Activated naive CD4-positive, alpha-beta T cell treated with anti-CD3 and anti-CD28 coated beads, Interleukin-2, amount 50 U/mL, for 72 hours (primary cell): ENCODE data around the gene LRP1B. TPM values are rescaled to one million over a fixed set of nuclear protein-coding genes. Genes with fewer than 3 reads are reported as not detected.

ENCODE experiments used
- ATAC-seq, 2 donors: fragments of 150-1000 bp; cut with Tn5 transposase; 2 replicates each; pipeline ENCODE4 v1.10.0; 2021; ENCODE audit warnings: mild to moderate bottlenecking in 2 of 2, moderate library complexity in 2 of 2
- DNase-seq, 2 donors: peaks; one replicate each; pipeline ENCODE4 v3.0.0; 2021 to 2022; ENCODE audit warnings: low spot score in 2 of 2
- H3K27ac Mint-ChIP-seq, 2 donors: one replicate each; pipeline ENCODE4 v1.8.0; 2022; ENCODE audit warnings: mild to moderate bottlenecking in 2 of 2, mixed read lengths in 2 of 2
- H3K36me3 Mint-ChIP-seq, 2 donors: one replicate each; pipeline ENCODE4 v1.8.0; 2022; ENCODE audit warnings: mixed read lengths in 2 of 2
- H3K9me3 Mint-ChIP-seq, 2 donors: one replicate each; pipeline ENCODE4 v1.8.0; 2022; ENCODE audit warnings: mixed read lengths in 2 of 2
- total RNA-seq, 2 donors: library from RNA; stranded (reverse); gene quantifications; one replicate each; pipeline ENCODE4 v1.2.3, GENCODE V29; 2022

Gene LRP1B
- total RNA-seq, 2 donors from 2014 or later = not detected

DNA sequence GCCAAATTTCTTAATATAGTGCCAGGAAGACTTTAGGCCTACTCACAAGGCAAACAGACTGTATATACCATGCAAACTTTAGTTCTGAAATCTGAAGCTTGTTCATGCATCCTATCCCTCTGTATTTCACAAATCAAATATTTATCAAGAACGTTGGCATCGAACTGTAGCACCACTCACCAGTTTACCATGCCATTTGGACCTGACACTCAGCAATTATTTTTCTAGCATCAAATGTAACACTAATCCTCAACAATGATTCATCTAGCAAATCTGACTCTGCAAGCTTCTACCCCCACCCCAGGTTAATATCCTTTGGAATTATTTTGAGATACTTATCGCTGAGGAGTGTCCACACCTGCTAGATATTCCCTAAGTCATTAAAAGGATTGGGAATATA, 1506.6 kb downstream of the LRP1B start:
- H3K27ac Mint-ChIP-seq = no peak overlapping the region
- ATAC-seq (no peak), DNase-seq (no peak)
- peaks cover 23 to 27% of the 10 kb centered on the region in 2 donors for H3K9me3 Mint-ChIP-seq
- H3K36me3 Mint-ChIP-seq = peaks cover 0 to 5% of the 10 kb centered on the region in 2 donors

DNA sequence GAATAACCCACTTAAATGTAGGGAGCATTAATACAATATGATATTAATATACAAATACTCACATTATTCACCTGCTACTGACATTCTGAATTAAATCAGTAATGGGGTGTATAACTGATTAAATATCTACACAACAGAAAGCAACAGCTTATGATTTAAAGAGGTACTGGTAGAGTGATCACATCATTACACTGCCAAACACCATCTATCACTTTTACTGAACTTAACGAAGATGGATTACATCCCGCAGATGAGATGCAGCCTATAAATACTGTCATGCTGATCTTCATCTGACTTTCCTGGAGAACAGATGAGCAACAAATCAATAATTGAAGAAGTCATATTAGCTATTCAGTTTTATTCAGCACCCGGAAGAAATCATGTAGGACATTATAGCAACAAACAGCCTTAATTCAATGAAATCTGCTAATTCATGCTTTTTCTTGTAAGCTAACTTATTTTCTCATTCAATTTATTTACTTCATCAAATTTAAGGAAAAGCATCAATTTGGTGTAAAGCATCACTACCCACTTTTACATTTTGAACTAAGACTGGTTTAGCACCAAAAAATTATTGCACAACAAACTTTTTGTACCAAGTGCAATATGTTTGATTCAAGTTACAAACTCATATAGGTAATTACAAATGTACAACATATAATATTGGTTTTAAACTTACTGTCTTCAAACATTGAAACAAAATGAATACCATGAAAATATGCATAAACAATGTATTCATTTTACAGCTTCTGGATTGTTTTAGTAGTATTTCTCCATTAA, 1509.0 kb downstream of the LRP1B start:
- Mint-ChIP-seq H3K36me3 (no peaks in the 10 kb centered on the region), H3K9me3 (peaks cover 14 to 22% of the 10 kb centered on the region in 2 donors), H3K27ac (no peak overlapping the region)
- DNase-seq (no peak), ATAC-seq (no peak)

- Mint-ChIP-seq H3K9me3 (peaks cover 0 to 6% of the 10 kb centered on the region in 2 donors), H3K27ac (no peak overlapping the region), H3K36me3 (no peaks in the 10 kb centered on the region)
- no peak for ATAC-seq
- DNase-seq = no peak
These were observed 1526.0 kb downstream of the LRP1B start for GRCh38 chr2:140604788-140605187.

GRCh38 chr2:140604096-140604495, 1526.7 kb downstream of the LRP1B start:
- no peak for ATAC-seq
- no peaks in the 10 kb centered on the region for H3K9me3 Mint-ChIP-seq
- no peak overlapping the region for H3K27ac Mint-ChIP-seq
- no peaks in the 10 kb centered on the region for H3K36me3 Mint-ChIP-seq
- no peak for DNase-seq

- no peak for DNase-seq
- Mint-ChIP-seq H3K27ac (no peak overlapping the region), H3K9me3 (no peaks in the 10 kb centered on the region)
These were observed 1527.4 kb downstream of the LRP1B start for GRCh38 chr2:140603416-140603815.

DNA sequence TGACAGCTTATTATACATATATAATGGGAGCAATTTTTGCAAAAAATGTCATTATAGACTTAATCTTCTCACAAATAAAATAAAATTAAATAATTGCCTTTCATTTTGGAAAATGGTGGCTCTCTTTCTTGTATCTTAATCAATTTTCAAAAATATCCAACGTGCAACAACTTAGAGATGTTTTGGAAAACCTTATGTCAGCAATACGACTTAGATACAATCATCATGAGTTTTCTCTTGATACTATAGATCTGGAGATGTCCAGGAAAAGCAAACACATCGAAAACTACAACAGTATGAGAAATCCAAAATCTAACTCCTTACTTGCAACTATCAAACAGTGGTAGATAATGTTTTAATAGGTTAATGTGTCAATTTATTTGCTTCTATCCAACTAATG, 1529.0 kb downstream of the LRP1B start:
- H3K9me3 Mint-ChIP-seq = peaks cover 0 to 3% of the 10 kb centered on the region in 2 donors
- H3K27ac Mint-ChIP-seq = no peak overlapping the region

More at GRCh38 chr2:140603416-140603815, 1527.4 kb downstream of the LRP1B start:
- no peak for ATAC-seq
- H3K36me3 Mint-ChIP-seq = no peaks in the 10 kb centered on the region

GRCh38 chr2:140601342-140601741, 1529.5 kb downstream of the LRP1B start:
- DNase-seq (no peak), ATAC-seq (no peak)
- Mint-ChIP-seq H3K36me3 (no peaks in the 10 kb centered on the region), H3K27ac (no peak overlapping the region), H3K9me3 (peaks cover 2 to 4% of the 10 kb centered on the region in 2 donors)

More for the DNA sequence above, 1529.0 kb downstream of the LRP1B start:
- ATAC-seq = no peak
- DNase-seq = no peak
- no peaks in the 10 kb centered on the region for H3K36me3 Mint-ChIP-seq

DNA sequence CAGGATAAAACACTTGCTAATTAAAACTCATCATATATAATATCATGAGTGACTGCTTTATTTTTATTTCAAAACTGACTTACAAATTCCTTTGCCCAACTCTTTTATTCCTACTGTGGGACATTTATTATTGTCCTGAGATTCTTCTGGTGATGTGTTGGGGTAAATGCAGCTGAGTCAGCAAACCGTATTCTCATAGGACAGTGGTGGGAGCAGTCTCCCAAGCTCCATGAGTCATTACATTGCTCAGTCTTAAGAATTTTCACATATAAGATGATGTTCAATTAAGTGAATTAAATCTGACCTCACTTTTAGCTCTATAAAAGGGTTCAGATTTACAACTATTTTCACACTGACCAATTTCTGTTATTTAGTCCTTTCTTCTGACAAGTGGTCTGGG, 1530.7 kb downstream of the LRP1B start:
- ATAC-seq (no peak), DNase-seq (no peak)
- Mint-ChIP-seq H3K9me3 (peaks cover 6 to 8% of the 10 kb centered on the region in 2 donors), H3K27ac (no peak overlapping the region), H3K36me3 (no peaks in the 10 kb centered on the region)

DNA sequence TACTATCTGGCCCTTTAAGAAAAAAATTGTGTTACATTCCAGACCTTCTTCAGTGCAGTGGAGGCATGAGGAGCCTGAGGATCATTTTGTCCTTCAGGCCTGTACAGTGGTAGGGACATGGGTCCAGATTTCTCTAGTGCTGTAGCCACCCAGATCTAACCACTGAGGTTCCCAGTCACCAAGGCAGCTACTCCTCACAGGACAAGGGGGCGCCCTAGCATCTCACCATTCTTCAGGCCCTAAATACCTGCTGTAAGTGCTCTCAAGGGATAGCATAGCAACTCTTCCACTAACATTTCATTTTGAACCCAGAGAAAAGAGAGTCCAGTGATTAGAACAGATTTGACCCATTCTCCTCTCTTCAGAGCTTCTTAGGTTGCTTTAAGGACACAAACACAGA, 1533.0 kb downstream of the LRP1B start:
- no peak overlapping the region for H3K27ac Mint-ChIP-seq
- peaks cover 6 to 12% of the 10 kb centered on the region in 2 donors for H3K9me3 Mint-ChIP-seq
- ATAC-seq (no peak), DNase-seq (no peak)
- no peaks in the 10 kb centered on the region for H3K36me3 Mint-ChIP-seq

DNA sequence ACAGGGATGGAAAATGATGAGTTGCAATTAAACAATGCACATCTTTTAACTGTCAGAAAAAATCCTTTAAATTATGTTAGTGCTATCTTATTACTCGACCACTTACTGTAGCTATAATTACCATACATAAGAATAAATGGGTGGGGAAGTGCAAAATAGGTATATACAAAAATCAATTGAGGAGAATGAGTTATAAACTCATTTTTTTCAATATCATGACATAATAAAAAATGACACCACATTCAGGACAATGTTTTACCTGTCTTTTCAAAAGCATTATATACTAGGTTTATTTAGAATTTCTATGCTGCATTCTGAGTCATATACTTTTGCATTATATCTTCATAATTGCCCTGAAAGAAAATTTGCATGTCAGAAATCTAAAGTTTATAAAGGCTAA, 1533.6 kb downstream of the LRP1B start:
- DNase-seq (no peak), ATAC-seq (no peak)
- Mint-ChIP-seq H3K9me3 (peaks cover 6 to 12% of the 10 kb centered on the region in 2 donors), H3K36me3 (no peaks in the 10 kb centered on the region), H3K27ac (no peak overlapping the region)

- ATAC-seq (no peak), DNase-seq (no peak)
- H3K27ac Mint-ChIP-seq = no peak overlapping the region
- no peaks in the 10 kb centered on the region for H3K36me3 Mint-ChIP-seq
- peaks cover 6 to 12% of the 10 kb centered on the region in 2 donors for H3K9me3 Mint-ChIP-seq
These were observed 1534.4 kb downstream of the LRP1B start for GRCh38 chr2:140596447-140596846.

DNA sequence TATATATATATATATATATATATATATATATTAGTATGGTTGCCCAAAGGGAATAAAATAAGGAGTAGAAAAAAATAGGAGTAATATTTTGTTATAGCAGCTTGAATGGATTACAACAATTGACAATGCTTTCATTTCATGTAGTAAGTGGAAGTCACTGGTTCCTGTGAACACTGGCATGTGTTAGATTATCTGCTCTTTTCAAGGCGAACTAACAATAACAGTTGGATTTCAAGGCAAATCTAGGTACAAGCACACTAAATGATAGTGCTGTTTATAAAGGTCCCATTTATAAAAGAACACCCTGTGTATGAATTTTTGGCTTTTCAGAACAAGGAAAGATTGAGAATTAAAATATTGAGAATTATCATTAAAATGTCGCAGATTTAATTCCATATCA, 1535.7 kb downstream of the LRP1B start:
- H3K36me3 Mint-ChIP-seq = no peaks in the 10 kb centered on the region
- H3K9me3 Mint-ChIP-seq = peaks cover 6 to 12% of the 10 kb centered on the region in 2 donors
- no peak for ATAC-seq
- no peak overlapping the region for H3K27ac Mint-ChIP-seq
- no peak for DNase-seq

GRCh38 chr2:140593132-140593531, 1537.7 kb downstream of the LRP1B start:
- no peaks in the 10 kb centered on the region for H3K36me3 Mint-ChIP-seq
- H3K9me3 Mint-ChIP-seq = peaks cover 6 to 12% of the 10 kb centered on the region in 2 donors
- no peak for ATAC-seq
- no peak overlapping the region for H3K27ac Mint-ChIP-seq
- no peak for DNase-seq

DNA sequence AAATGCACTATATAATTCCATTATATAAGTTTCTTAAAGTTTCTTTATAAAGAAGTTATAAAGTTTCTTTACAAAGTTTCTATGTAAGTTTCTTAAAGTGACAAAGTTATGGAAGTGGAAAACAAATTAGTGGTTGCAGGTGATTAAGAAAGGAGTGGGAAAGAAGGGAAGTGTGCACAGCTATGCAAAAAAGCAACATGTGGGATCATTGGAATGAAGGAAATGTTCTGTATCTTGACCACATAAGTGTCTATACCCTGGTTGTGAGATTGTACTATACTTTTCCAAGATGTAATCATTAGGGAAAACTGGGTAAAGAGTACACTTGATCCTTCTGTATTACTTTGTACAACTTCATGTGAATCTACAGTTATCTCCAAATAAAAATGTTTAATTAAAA, 1541.1 kb downstream of the LRP1B start:
- no peak overlapping the region for H3K27ac Mint-ChIP-seq
- DNase-seq (no peak), ATAC-seq (no peak)
- no peaks in the 10 kb centered on the region for H3K36me3 Mint-ChIP-seq
- H3K9me3 Mint-ChIP-seq = peaks cover 7 to 18% of the 10 kb centered on the region in 2 donors

- ATAC-seq = no peak
- peaks cover 7 to 14% of the 10 kb centered on the region in 2 donors for H3K9me3 Mint-ChIP-seq
- H3K36me3 Mint-ChIP-seq = no peaks in the 10 kb centered on the region
- no peak for DNase-seq
- H3K27ac Mint-ChIP-seq = no peak overlapping the region
These were observed 1541.5 kb downstream of the LRP1B start for GRCh38 chr2:140589273-140589672.

DNA sequence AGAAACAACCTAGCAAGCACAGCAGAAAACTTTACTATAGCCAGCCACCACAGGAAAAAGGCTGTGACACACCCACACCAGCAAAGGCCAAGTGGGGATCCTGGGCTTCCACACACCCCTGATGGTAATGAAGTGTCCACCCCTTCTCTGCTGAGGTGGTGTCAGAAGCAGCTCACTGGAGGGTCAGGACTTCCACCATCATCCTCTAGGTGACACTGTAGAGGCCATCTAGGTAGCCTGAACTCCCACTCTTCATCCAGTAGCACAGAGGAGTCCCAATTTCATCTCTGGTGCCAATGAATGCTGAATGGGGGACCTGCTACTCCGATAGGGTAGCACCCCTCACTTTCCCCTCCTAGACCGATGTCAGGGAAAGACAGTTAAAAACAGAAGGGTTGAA, 1544.4 kb downstream of the LRP1B start:
- Mint-ChIP-seq H3K9me3 (peaks cover 11 to 19% of the 10 kb centered on the region in 2 donors), H3K36me3 (no peaks in the 10 kb centered on the region), H3K27ac (no peak overlapping the region)
- ATAC-seq (no peak), DNase-seq (no peak)

- H3K27ac Mint-ChIP-seq = no peak overlapping the region
- no peaks in the 10 kb centered on the region for H3K36me3 Mint-ChIP-seq
- DNase-seq (no peak), ATAC-seq (no peak)
- peaks cover 11 to 20% of the 10 kb centered on the region in 2 donors for H3K9me3 Mint-ChIP-seq
These were observed 1545.8 kb downstream of the LRP1B start for GRCh38 chr2:140585016-140585415.

GRCh38 chr2:140584471-140584870, 1546.3 kb downstream of the LRP1B start:
- no peak overlapping the region for H3K27ac Mint-ChIP-seq
- H3K9me3 Mint-ChIP-seq = peaks cover 11 to 20% of the 10 kb centered on the region in 2 donors
- DNase-seq = no peak
- no peaks in the 10 kb centered on the region for H3K36me3 Mint-ChIP-seq
- no peak for ATAC-seq
